Activated T-cell treated with anti-CD3 and anti-CD28 coated beads, Interleukin-2, amount 50 U/mL, for 24 hours (primary cell): Measurements from ENCODE around the gene EGFLAM.
"Not testable (repeated sequence)": the region's sequence is repeated elsewhere in the genome, so short reads cannot be mapped to it uniquely, and the experiment has no call there.

ENCODE experiments used
- DNase-seq: peaks from one replicate; pipeline ENCODE4 v3.0.0-alpha.2; 2020
- H3K27ac Mint-ChIP-seq: 2 replicates; pipeline ENCODE4 v1.8.0; 2020; ENCODE audit warnings: mild to moderate bottlenecking, mixed read lengths
- H3K27me3 Mint-ChIP-seq: 2 replicates; pipeline ENCODE4 v1.8.0; 2020; ENCODE audit warnings: mixed read lengths
- H3K36me3 Mint-ChIP-seq: 2 replicates; pipeline ENCODE4 v1.8.0; 2020; ENCODE audit warnings: low read depth, mixed read lengths
- H3K4me1 Mint-ChIP-seq: 2 replicates; pipeline ENCODE4 v1.8.0; 2020; ENCODE audit warnings: low read depth, mixed read lengths
- H3K4me3 Mint-ChIP-seq: 2 replicates; pipeline ENCODE4 v1.8.0; 2020; ENCODE audit warnings: mild to moderate bottlenecking, moderate library complexity, mixed read lengths
- H3K9me3 Mint-ChIP-seq: 2 replicates; pipeline ENCODE4 v1.8.0; 2020; ENCODE audit warnings: mixed read lengths

EGFLAM gene

GRCh38 chr5:38384396-38384795 is 126.0 kb downstream of the EGFLAM start:
- H3K36me3 Mint-ChIP-seq = no peaks in the 10 kb centered on the region
- DNase-seq = no peak
- no peaks in the 10 kb centered on the region for H3K9me3 Mint-ChIP-seq
- peaks cover 6% of the 10 kb centered on the region for H3K27me3 Mint-ChIP-seq
- no peak overlapping the region for H3K4me3 Mint-ChIP-seq
- H3K4me1 Mint-ChIP-seq = peaks cover 1% of the 10 kb centered on the region
- H3K27ac Mint-ChIP-seq = no peak overlapping the region

DNA sequence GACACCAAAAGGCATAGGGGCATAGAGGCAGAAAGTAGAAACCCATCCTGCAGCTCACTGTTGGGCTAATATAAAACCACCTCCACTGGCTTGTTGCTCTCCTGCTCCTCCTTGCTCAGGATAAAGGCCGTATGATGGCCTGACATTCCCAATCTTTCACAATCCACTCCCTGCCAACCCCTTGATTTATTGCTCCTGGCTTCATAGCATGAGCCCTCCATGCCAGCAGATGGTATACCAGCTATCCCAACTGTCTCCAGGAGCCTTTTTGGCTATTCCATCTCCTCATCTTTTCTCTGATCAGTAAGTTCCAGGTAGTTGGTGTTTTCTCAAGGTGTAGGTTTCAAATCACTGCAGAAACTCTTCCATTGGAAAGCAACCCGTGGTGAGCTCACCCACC is 128.8 kb downstream of the EGFLAM start:
- no peak overlapping the region for H3K27ac Mint-ChIP-seq
- peaks cover 1% of the 10 kb centered on the region for H3K4me1 Mint-ChIP-seq
- no peaks in the 10 kb centered on the region for H3K9me3 Mint-ChIP-seq
- DNase-seq = no peak
- H3K27me3 Mint-ChIP-seq = peaks cover 10% of the 10 kb centered on the region
- H3K36me3 Mint-ChIP-seq = no peaks in the 10 kb centered on the region
- no peak overlapping the region for H3K4me3 Mint-ChIP-seq

GRCh38 chr5:38393636-38394035 is 135.3 kb downstream of the EGFLAM start:
- H3K9me3 Mint-ChIP-seq = no peaks in the 10 kb centered on the region
- peaks cover 32% of the 10 kb centered on the region for H3K27me3 Mint-ChIP-seq
- no peak for DNase-seq
- H3K4me3 Mint-ChIP-seq = no peak overlapping the region
- no peak overlapping the region for H3K27ac Mint-ChIP-seq
- H3K4me1 Mint-ChIP-seq = no peaks in the 10 kb centered on the region
- no peaks in the 10 kb centered on the region for H3K36me3 Mint-ChIP-seq

DNA sequence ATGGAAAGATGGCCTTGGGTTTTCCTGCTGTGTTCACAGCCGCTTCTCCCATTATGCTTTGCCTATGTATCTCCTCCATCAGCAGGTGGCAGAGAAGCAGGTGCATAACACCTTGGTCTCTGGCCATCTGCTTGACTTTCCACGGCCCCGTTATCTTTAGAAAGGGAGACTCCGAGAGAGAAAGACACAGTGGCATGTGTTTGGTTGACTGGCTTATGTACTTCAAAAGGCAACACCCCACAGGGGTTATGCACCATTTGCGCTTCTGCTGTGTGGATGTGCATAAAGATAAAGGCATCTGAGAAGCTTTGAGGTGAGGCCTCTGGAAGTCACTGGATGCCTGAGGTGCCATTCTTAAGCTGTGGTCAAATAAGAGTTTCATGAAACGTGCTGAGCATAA is 138.4 kb downstream of the EGFLAM start:
- Mint-ChIP-seq H3K4me3 (no peak overlapping the region), H3K9me3 (no peaks in the 10 kb centered on the region), H3K27me3 (peaks cover 50% of the 10 kb centered on the region), H3K4me1 (no peaks in the 10 kb centered on the region), H3K36me3 (no peaks in the 10 kb centered on the region), H3K27ac (no peak overlapping the region)
- no peak for DNase-seq

- DNase-seq = no peak
- no peaks in the 10 kb centered on the region for H3K9me3 Mint-ChIP-seq
- H3K27ac Mint-ChIP-seq = no peak overlapping the region
- H3K27me3 Mint-ChIP-seq = peaks cover 45% of the 10 kb centered on the region
- no peak overlapping the region for H3K4me3 Mint-ChIP-seq
- H3K4me1 Mint-ChIP-seq = no peaks in the 10 kb centered on the region
- no peaks in the 10 kb centered on the region for H3K36me3 Mint-ChIP-seq
Measured at GRCh38 chr5:38400365-38400764, 142.0 kb downstream of the EGFLAM start.

GRCh38 chr5:38401145-38401544 is 142.8 kb downstream of the EGFLAM start:
- Mint-ChIP-seq H3K27me3 (peaks cover 45% of the 10 kb centered on the region), H3K9me3 (no peaks in the 10 kb centered on the region), H3K27ac (no peak overlapping the region), H3K4me1 (no peaks in the 10 kb centered on the region), H3K36me3 (no peaks in the 10 kb centered on the region), H3K4me3 (no peak overlapping the region)
- DNase-seq = no peak

DNA sequence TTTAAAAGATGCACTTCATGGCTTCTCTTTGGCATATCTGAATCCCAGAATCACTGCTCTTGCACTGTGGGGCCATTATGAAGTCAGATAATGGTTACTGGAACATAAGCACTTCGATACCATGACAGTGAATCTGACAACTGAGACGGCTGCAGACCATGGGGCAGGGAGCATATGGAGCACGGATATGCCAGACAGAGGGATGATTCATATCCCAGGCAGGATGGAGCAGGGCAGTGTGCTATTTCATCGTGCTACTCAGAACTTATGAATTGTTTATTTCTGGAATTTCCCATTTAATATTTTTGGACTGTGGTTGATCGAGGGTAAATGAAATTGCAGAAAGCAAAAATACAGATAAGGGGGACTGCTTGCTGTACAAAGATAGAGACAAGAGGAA is 145.0 kb downstream of the EGFLAM start:
- Mint-ChIP-seq H3K27me3 (peaks cover 48% of the 10 kb centered on the region), H3K4me1 (no peaks in the 10 kb centered on the region), H3K4me3 (no peak overlapping the region), H3K36me3 (no peaks in the 10 kb centered on the region), H3K9me3 (no peaks in the 10 kb centered on the region), H3K27ac (no peak overlapping the region)
- DNase-seq = no peak

GRCh38 chr5:38403877-38404635 is 145.7 kb downstream of the EGFLAM start:
- H3K36me3 Mint-ChIP-seq = no peaks in the 10 kb centered on the region
- DNase-seq = no peak
- H3K27ac Mint-ChIP-seq = no peak overlapping the region
- peaks cover 43% of the 10 kb centered on the region for H3K27me3 Mint-ChIP-seq
- H3K4me1 Mint-ChIP-seq = no peaks in the 10 kb centered on the region
- H3K4me3 Mint-ChIP-seq = no peak overlapping the region
- H3K9me3 Mint-ChIP-seq = no peaks in the 10 kb centered on the region

DNA sequence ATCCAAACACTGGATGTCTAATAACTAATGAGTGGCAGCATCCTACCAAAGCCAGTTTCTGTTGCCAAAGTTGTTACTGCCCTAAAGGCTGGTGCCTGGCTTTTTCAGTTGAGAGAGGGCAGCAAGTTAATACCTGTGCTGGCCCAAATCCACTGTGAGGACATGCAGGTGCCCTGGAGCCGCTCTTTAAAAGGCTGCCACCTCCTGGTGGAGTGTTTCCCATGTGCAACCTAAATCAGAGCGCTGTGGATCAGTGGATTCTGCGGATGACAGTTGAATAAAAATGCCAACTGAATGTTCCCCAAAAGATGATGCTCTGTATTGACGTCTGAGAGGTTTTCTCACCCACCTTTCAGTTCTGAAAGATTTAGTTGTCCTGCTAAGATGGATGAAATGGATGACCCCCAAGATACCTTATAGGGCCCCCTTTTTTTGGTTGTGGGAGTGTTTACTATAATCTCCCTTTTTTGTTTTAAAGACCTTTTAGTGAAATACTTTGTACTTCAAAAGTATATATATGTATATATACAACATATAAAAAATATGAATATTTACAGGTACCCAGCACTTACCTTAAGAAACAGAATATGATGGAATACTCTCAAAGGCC is 146.4 kb downstream of the EGFLAM start:
- Mint-ChIP-seq H3K36me3 (no peaks in the 10 kb centered on the region), H3K4me1 (no peaks in the 10 kb centered on the region), H3K27me3 (peaks cover 39% of the 10 kb centered on the region), H3K4me3 (no peak overlapping the region), H3K27ac (no peak overlapping the region), H3K9me3 (no peaks in the 10 kb centered on the region)
- DNase-seq = no peak

DNA sequence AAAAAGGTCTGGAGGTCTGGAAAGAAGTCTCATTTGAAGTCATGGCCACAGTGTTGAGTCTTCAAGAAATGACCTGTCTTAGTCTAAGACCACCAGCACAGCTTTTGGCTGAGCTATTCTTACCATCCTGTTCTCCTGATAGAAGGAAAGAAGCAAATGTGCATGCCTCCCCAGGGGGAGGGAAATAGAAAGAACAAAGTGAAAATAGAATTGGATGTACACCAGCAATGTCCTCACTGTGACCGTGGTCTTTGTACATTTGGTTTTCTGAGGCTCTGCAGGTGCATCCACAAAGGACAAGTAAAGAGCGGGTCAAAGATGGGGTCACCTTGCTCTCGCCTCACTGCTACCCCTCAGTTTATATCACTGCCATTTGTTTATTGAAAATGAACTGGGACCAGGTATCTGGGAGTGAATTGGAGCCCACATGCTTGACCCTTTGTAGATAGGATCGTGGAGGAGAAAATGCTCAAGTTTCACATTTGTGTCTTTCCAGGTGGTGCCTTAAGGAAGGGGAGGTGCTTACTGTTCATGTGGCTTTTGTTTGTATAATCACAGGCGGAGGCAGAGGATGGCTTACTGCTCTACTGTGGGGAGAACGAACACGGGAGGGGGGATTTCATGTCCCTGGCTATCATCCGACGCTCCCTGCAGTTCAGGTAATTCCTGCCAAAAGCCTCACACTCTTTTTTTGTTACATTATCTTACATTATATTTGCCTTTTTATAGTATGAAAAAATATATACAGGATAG is 150.3 kb downstream of the EGFLAM start:
- no peaks in the 10 kb centered on the region for H3K4me1 Mint-ChIP-seq

GRCh38 chr5:38410304-38410990 is 152.1 kb downstream of the EGFLAM start:
- no peak for DNase-seq

More for the DNA sequence above, 150.3 kb downstream of the EGFLAM start:
- H3K36me3 Mint-ChIP-seq = no peaks in the 10 kb centered on the region
- no peaks in the 10 kb centered on the region for H3K9me3 Mint-ChIP-seq
- H3K27ac Mint-ChIP-seq = no peak overlapping the region
- DNase-seq = no peak
- H3K4me3 Mint-ChIP-seq = no peak overlapping the region
- peaks cover 32% of the 10 kb centered on the region for H3K27me3 Mint-ChIP-seq

GRCh38 chr5:38413696-38414095 is 155.3 kb downstream of the EGFLAM start:
- Mint-ChIP-seq H3K27me3 (peaks cover 37% of the 10 kb centered on the region), H3K4me1 (no peaks in the 10 kb centered on the region), H3K27ac (no peak overlapping the region), H3K4me3 (no peak overlapping the region), H3K36me3 (no peaks in the 10 kb centered on the region), H3K9me3 (no peaks in the 10 kb centered on the region)
- no peak for DNase-seq

More at GRCh38 chr5:38410304-38410990, 152.1 kb downstream of the EGFLAM start:
- Mint-ChIP-seq H3K36me3 (no peaks in the 10 kb centered on the region), H3K27me3 (peaks cover 33% of the 10 kb centered on the region), H3K27ac (no peak overlapping the region), H3K4me1 (no peaks in the 10 kb centered on the region), H3K4me3 (no peak overlapping the region), H3K9me3 (no peaks in the 10 kb centered on the region)

DNA sequence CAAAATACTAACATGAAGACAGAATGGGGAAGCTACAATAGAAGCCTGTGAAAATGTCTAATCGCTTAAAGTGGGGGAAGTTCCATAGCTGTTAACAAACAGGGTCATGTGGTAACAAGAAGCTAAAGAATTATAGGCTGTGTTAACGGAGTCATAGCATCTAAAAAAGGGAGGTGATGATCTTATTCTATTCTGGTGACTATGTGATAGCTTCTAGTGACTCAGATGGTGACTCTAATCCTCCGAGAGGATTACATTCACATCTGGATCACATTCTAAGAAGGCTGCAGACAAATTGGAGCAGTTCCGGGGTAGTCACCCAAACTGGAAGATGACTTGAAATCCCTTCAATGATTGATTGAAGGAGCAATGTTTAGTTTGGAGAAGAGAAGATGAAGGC is 156.0 kb downstream of the EGFLAM start:
- Mint-ChIP-seq H3K27me3 (peaks cover 39% of the 10 kb centered on the region), H3K9me3 (no peaks in the 10 kb centered on the region), H3K36me3 (no peaks in the 10 kb centered on the region), H3K4me1 (no peaks in the 10 kb centered on the region), H3K27ac (no peak overlapping the region), H3K4me3 (no peak overlapping the region)
- no peak for DNase-seq

- H3K27me3 Mint-ChIP-seq = peaks cover 46% of the 10 kb centered on the region
- not testable (repeated sequence) for H3K36me3 Mint-ChIP-seq, H3K4me3 Mint-ChIP-seq, H3K27ac Mint-ChIP-seq, H3K9me3 Mint-ChIP-seq, DNase-seq, H3K4me1 Mint-ChIP-seq
Measured at GRCh38 chr5:38415772-38416171, 157.4 kb downstream of the EGFLAM start.
